Measurements from ENCODE around the gene RBM28.

RBM28 gene

GRCh38 chr7:128365432-128365831 is 21.7 kb upstream of the RBM28 start:
- TF ChIP-seq CTCF (IDR thresholded peaks at IDR 0.05): no peak

- TF ChIP-seq CTCF (IDR thresholded peaks at IDR 0.05): no peak
Observed at GRCh38 chr7:128364166-128364870, 20.6 kb upstream of the RBM28 start.

- no peak for TF ChIP-seq CTCF (IDR thresholded peaks at IDR 0.05)
Observed at GRCh38 chr7:128363261-128363721, 19.6 kb upstream of the RBM28 start.

- no peak for TF ChIP-seq CTCF (IDR thresholded peaks at IDR 0.05)
Observed at GRCh38 chr7:128362670-128363069, 19.0 kb upstream of the RBM28 start.

GRCh38 chr7:128361411-128362379 is 18.0 kb upstream of the RBM28 start, which contains the start of gene PRRT4:
PRRT4 (minus strand) TSS chr7:128361690.
- no peak for TF ChIP-seq CTCF (IDR thresholded peaks at IDR 0.05)

GRCh38 chr7:128360359-128360678 is 16.6 kb upstream of the RBM28 start:
- no peak for TF ChIP-seq CTCF (IDR thresholded peaks at IDR 0.05)

- no peak for TF ChIP-seq CTCF (IDR thresholded peaks at IDR 0.05)
Observed at GRCh38 chr7:128359939-128360338, 16.2 kb upstream of the RBM28 start.

Data from LNCAP (cell line).